Trophoblast cell (in vitro differentiated cells and primary cell): ENCODE results near the gene DNAI2.

Experiments
- DNase-seq, 2 donors: peaks; one replicate each; pipeline ENCODE4 v3.0.0-alpha.2; 2016
- H2AFZ ChIP-seq: 2 replicates; pipeline ENCODE4 v1.6.1; 2013; ENCODE audit warnings: low read length, moderate library complexity, mild to moderate bottlenecking; ENCODE audit not compliant: insufficient read depth, poor library complexity
- H2AK5ac ChIP-seq: 2 replicates; pipeline ENCODE4 v1.6.1; 2013; ENCODE audit warnings: mild to moderate bottlenecking, low read length
- H2BK120ac ChIP-seq: 2 replicates; pipeline ENCODE4 v1.6.1; 2013; ENCODE audit warnings: low read length, mild to moderate bottlenecking, moderate library complexity; ENCODE audit not compliant: insufficient read depth, poor library complexity
- H2BK12ac ChIP-seq: 2 replicates; pipeline ENCODE4 v1.6.1; 2013; ENCODE audit warnings: mild to moderate bottlenecking, low read length, moderate library complexity
- H2BK5ac ChIP-seq: 2 replicates; pipeline ENCODE4 v1.6.1; 2013; ENCODE audit warnings: low read length, low read depth, moderate library complexity, mild to moderate bottlenecking; ENCODE audit not compliant: poor library complexity
- H3K14ac ChIP-seq: 2 replicates; pipeline ENCODE4 v1.6.1; 2013; ENCODE audit warnings: mild to moderate bottlenecking, low read length
- H3K18ac ChIP-seq: 2 replicates; pipeline ENCODE4 v1.6.1; 2013; ENCODE audit warnings: mild to moderate bottlenecking, low read length
- H3K23ac ChIP-seq: 2 replicates; pipeline ENCODE4 v1.6.1; 2013; ENCODE audit warnings: low read length
- H3K27ac ChIP-seq: 2 replicates; pipeline ENCODE4 v1.5.1; 2013; ENCODE audit warnings: low read depth, mild to moderate bottlenecking, inconsistent platforms, low read length, moderate library complexity
- H3K27me3 ChIP-seq: 2 replicates; pipeline ENCODE4 v1.6.1; 2013; ENCODE audit warnings: inconsistent platforms, mild to moderate bottlenecking, low read length, moderate library complexity; ENCODE audit not compliant: insufficient read depth
- H3K36me3 ChIP-seq, 2 experiments: 1 replicate in 1 of 2; 2 replicates in 1 of 2; pipeline ENCODE4 v1.6.1; 2013; ENCODE audit warnings: low read length in 2 of 2, mild to moderate bottlenecking in 2 of 2, moderate library complexity in 1 of 2; ENCODE audit not compliant: insufficient read depth in 2 of 2, control insufficient read depth in 1 of 2
- H3K4ac ChIP-seq: 2 replicates; pipeline ENCODE4 v1.6.1; 2013; ENCODE audit warnings: low read depth, mild to moderate bottlenecking, low read length, moderate library complexity
- H3K4me1 ChIP-seq, 2 experiments: 1 replicate in 1 of 2; 2 replicates in 1 of 2; pipeline ENCODE4 v1.6.1; 2013; ENCODE audit warnings: low read length in 2 of 2, mild to moderate bottlenecking in 2 of 2, moderate library complexity in 1 of 2; ENCODE audit not compliant: insufficient read depth in 2 of 2, control insufficient read depth in 1 of 2
- H3K4me2 ChIP-seq: 2 replicates; pipeline ENCODE4 v1.6.1; 2013; ENCODE audit warnings: inconsistent platforms, mild to moderate bottlenecking, low read length, moderate library complexity
- H3K4me3 ChIP-seq: 2 replicates; pipeline ENCODE4 v1.5.1; 2013; ENCODE audit warnings: mild to moderate bottlenecking, low read depth, low read length, inconsistent platforms
- H3K79me1 ChIP-seq: one replicate; pipeline ENCODE4 v1.6.1; 2013; ENCODE audit warnings: low read length
- H3K79me2 ChIP-seq: 2 replicates; pipeline ENCODE4 v1.6.1; 2013; ENCODE audit warnings: low read length, mild to moderate bottlenecking; ENCODE audit not compliant: control insufficient read depth, insufficient read depth, poor library complexity
- H3K9ac ChIP-seq: 2 replicates; pipeline ENCODE4 v1.6.1; 2013; ENCODE audit warnings: mild to moderate bottlenecking, low read length
- H3K9me3 ChIP-seq: 2 replicates; pipeline ENCODE4 v1.6.1; 2013; ENCODE audit warnings: low read depth, mild to moderate bottlenecking, control low read depth, inconsistent platforms, low read length; ENCODE audit not compliant: insufficient read depth
- H4K12ac ChIP-seq: 2 replicates; pipeline ENCODE4 v1.6.1; 2013; ENCODE audit warnings: low read depth, mild to moderate bottlenecking, low read length, moderate library complexity
- H4K8ac ChIP-seq: 2 replicates; pipeline ENCODE4 v1.6.1; 2013; ENCODE audit warnings: low read depth, mild to moderate bottlenecking, low read length, moderate library complexity
- H4K91ac ChIP-seq: one replicate; pipeline ENCODE4 v1.6.1; 2013; ENCODE audit warnings: low read depth, mild to moderate bottlenecking, low read length, moderate library complexity
- WGBS: extraction: QIAGEN DNeasy Blood & Tissue Kit; methylation state at CpG from one replicate; pipeline ENCODE4 v1.1.7; 2013; ENCODE audit warnings: missing lambda C conversion rate; ENCODE audit not compliant: insufficient read length, insufficient coverage; ENCODE audit errors: extremely low coverage; 5-methylcytosine and 5-hydroxymethylcytosine counted together

Gene DNAI2

DNA sequence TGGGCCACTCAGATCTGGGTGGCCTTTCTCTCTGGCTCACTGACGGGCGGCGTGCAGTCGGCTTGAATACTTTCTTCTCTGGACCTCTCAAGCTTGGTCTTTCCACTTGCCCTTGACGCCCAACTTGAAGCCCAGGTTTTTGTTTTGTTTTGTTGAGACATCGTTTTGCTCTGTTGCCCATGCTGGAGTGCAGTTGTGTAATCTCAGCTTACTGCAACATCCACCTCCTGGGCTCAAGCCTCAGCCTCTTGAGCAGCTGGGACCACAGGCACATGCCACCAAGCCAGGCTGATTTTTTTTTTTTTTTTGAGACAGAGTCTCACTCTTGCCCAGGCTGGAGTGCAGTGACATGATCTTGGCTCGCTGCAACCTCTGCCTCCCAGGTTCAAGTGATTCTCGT is 29.3 kb downstream of the DNAI2 start:
- H4K8ac ChIP-seq, result no peak overlapping the region
- H3K79me1 ChIP-seq, result no peaks in the 10 kb centered on the region

DNA sequence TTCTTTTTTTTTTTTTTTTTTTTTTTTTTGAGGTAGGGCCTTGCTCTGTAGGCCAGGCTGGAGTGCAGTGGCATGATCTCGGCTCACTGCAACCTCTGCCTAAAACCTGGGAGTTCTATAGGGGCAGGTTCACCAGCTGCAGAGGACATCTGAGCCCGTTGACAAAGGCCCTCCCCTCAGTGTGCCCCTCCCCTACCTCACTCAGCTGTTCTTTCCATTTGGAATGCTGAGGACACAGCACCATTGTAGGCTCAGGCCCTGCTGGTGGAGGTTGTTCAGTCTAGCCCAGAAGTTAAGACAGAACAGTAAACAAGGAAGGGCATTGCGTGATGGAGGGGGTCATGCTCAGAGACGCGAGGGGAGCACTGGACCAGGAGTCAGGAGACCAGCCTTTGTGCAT is 30.1 kb downstream of the DNAI2 start:
- no peaks in the 10 kb centered on the region for H3K9me3 ChIP-seq
- H3K27me3 ChIP-seq, result no peaks in the 10 kb centered on the region
- no peak overlapping the region for H3K9ac ChIP-seq
- H3K27ac ChIP-seq, result no peak overlapping the region
- H3K23ac ChIP-seq, result no peak overlapping the region
- no peak overlapping the region for H2BK5ac ChIP-seq
- no peak overlapping the region for H3K4ac ChIP-seq
- no peak overlapping the region for H3K4me3 ChIP-seq
- H3K18ac ChIP-seq, result no peak overlapping the region
- no peak overlapping the region for H2AFZ ChIP-seq
- no peak overlapping the region for H2BK12ac ChIP-seq
- H3K79me2 ChIP-seq, result no peaks in the 10 kb centered on the region
- H3K14ac ChIP-seq, result no peak overlapping the region
- H3K4me1 ChIP-seq, result no peaks in the 10 kb centered on the region
- H4K12ac ChIP-seq, result no peak overlapping the region
- no peaks in the 10 kb centered on the region for H3K36me3 ChIP-seq
- DNase-seq, result no peak
- no peaks in the 10 kb centered on the region for H3K79me1 ChIP-seq
- no peak overlapping the region for H4K8ac ChIP-seq
- WGBS, result no CpG with 5 or more reads among the region's 5 CpGs
- H3K4me2 ChIP-seq, result no peak overlapping the region
- no peak overlapping the region for H4K91ac ChIP-seq
- no peak overlapping the region for H2AK5ac ChIP-seq
- no peak overlapping the region for H2BK120ac ChIP-seq

More for the DNA sequence above, 29.3 kb downstream of the DNAI2 start:
- Histone ChIP-seq H3K4ac (no peak overlapping the region), H2AK5ac (no peak overlapping the region), H3K23ac (no peak overlapping the region), H3K4me3 (no peak overlapping the region), H3K4me1 (no peaks in the 10 kb centered on the region), H4K12ac (no peak overlapping the region), H2BK12ac (no peak overlapping the region), H2BK120ac (no peak overlapping the region), H2BK5ac (no peak overlapping the region), H4K91ac (no peak overlapping the region), H3K9me3 (no peaks in the 10 kb centered on the region), H3K27me3 (no peaks in the 10 kb centered on the region), H3K36me3 (no peaks in the 10 kb centered on the region), H3K79me2 (no peaks in the 10 kb centered on the region), H2AFZ (no peak overlapping the region), H3K14ac (no peak overlapping the region), H3K27ac (no peak overlapping the region), H3K4me2 (no peak overlapping the region), H3K18ac (no peak overlapping the region), H3K9ac (no peak overlapping the region)
- WGBS, result no CpG with 5 or more reads among the region's 8 CpGs
- no peak for DNase-seq

DNA sequence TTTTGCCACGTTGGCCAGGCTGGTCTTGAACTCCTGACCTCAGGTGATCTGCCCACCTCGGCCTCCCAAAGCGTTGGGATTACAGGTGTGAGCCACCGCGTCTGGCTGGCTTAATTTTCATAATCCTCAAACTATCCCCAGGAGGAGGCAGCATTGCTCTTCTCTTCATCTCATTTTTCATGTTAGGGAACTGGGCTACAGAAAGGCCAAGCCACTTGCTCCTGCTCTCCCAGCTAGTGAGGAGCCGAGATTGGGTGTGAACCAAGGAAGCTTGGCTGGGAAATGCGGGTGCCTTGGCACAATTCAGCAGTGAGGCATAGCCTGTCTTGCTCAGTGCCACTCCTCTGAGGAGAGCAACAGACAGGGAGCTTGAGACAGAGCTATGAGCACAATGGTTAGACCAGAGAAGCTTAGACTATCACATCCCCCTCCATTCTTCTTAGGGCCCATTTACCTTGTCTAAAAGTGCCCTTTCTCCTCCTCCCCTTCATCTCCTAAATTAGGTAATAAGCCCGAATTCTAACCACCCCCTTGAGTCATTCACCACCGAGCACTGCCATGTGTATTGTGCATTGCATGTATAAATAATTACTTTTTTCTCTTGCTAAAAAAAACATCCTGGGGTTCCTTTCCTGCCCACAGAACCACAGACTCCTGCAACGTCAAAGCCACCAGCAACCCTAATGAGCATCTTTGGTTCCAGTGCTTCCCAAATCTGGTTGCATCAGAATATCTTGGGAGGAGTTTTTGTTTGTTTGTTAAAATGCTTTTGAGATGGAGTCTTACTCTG is 32.0 kb downstream of the DNAI2 start:
- WGBS, result no CpG with 5 or more reads among the region's 10 CpGs
- Histone ChIP-seq H3K4me3 (no peak overlapping the region), H3K4ac (no peak overlapping the region), H3K14ac (no peak overlapping the region), H4K12ac (no peak overlapping the region), H4K8ac (no peak overlapping the region), H3K79me2 (no peaks in the 10 kb centered on the region), H3K27me3 (no peaks in the 10 kb centered on the region), H2BK120ac (no peak overlapping the region), H3K9me3 (peaks cover 2% of the 10 kb centered on the region), H3K4me2 (no peak overlapping the region), H2BK5ac (no peak overlapping the region), H2BK12ac (no peak overlapping the region), H3K18ac (no peak overlapping the region), H3K4me1 (no peaks in the 10 kb centered on the region), H4K91ac (no peak overlapping the region), H3K9ac (no peak overlapping the region), H3K79me1 (no peaks in the 10 kb centered on the region), H3K36me3 (no peaks in the 10 kb centered on the region), H3K23ac (no peak overlapping the region), H3K27ac (no peak overlapping the region), H2AK5ac (no peak overlapping the region), H2AFZ (no peak overlapping the region)
- no peak for DNase-seq

DNA sequence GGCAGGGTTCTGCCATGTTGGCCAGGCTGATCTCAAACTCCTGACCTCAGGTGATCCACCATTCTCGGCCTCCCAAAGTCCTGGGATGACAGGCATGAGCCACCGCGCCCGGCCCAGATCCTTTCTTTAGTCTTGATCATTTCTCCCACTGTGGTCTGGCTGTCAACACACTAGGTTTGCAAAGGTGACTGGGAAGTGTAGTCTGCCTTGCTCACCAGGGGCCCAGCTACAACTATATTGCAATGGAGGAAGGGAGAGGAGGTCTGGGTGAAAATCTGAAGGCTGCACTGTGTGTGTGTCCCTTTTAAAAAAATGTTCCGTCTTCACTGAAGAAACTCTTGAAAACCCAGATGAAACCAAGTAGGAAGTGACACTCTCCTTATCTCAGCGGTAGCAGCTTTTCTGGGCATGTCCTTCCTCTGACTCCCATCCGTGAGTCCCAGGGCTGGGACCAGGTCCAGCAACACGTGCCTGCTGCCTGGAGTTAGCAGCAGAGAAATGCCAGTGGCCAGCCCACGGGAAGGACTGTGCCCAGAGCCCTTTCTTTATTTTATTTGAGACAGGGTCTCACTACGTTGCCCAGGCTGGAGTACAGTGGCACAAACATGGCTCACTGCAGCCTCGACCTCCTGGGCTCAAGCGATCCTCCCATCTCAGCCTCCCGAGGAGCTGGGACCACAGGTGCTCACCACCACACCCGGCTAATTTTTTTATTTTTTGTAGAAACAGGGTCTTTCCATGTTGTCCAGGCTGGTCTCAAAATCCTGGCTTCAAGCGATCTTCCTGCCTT is 34.1 kb downstream of the DNAI2 start:
- Histone ChIP-seq H3K14ac (no peak overlapping the region), H3K4me1 (no peaks in the 10 kb centered on the region), H4K12ac (no peak overlapping the region), H2BK5ac (no peak overlapping the region), H2AFZ (no peak overlapping the region), H3K36me3 (no peaks in the 10 kb centered on the region), H3K27ac (no peak overlapping the region), H3K4me3 (no peak overlapping the region), H3K18ac (no peak overlapping the region), H2BK12ac (no peak overlapping the region), H3K9ac (no peak overlapping the region), H2AK5ac (no peak overlapping the region), H4K91ac (no peak overlapping the region), H3K79me2 (no peaks in the 10 kb centered on the region), H4K8ac (no peak overlapping the region), H2BK120ac (no peak overlapping the region), H3K4me2 (no peak overlapping the region), H3K4ac (no peak overlapping the region), H3K9me3 (peaks cover 10% of the 10 kb centered on the region), H3K27me3 (no peaks in the 10 kb centered on the region), H3K79me1 (no peaks in the 10 kb centered on the region), H3K23ac (no peak overlapping the region)
- no peak for DNase-seq
- no CpG with 5 or more reads among the region's 15 CpGs for WGBS
